Glomerular visceral epithelial cell (primary cell): ENCODE data around the gene SLC30A3.

Experiments used
- DNase-seq: peaks from one replicate; pipeline ENCODE4 v3.0.0-alpha.2; 2016; ENCODE audit errors: extremely low spot score

The SLC30A3 gene

GRCh38 chr2:27233341-27233740 lies 29.5 kb downstream of the SLC30A3 start:
- DNase-seq = no peak

- DNase-seq = no peak
These were observed 30.9 kb downstream of the SLC30A3 start for GRCh38 chr2:27231921-27232320.

GRCh38 chr2:27227501-27227900 lies 35.3 kb downstream of the SLC30A3 start:
- DNase-seq = no peak

GRCh38 chr2:27225526-27225925 lies 37.3 kb downstream of the SLC30A3 start:
- no peak for DNase-seq

- DNase-seq = no peak
These were observed 39.4 kb downstream of the SLC30A3 start for GRCh38 chr2:27223416-27223815.

- no peak for DNase-seq
These were observed 40.4 kb downstream of the SLC30A3 start for GRCh38 chr2:27222407-27222806.

- DNase-seq = no peak
These were observed 41.7 kb downstream of the SLC30A3 start for GRCh38 chr2:27221166-27221565.

- DNase-seq = no peak
These were observed 42.8 kb downstream of the SLC30A3 start for GRCh38 chr2:27220091-27220490.

GRCh38 chr2:27219091-27219490 lies 43.8 kb downstream of the SLC30A3 start:
- no peak for DNase-seq

- DNase-seq = no peak
These were observed 44.2 kb downstream of the SLC30A3 start for GRCh38 chr2:27218614-27219013.

- peak; percentile 77 for DNase-seq
These were observed 45.4 kb downstream of the SLC30A3 start, which contains the start of gene CAD for GRCh38 chr2:27217173-27218121. TSS of gene CAD (plus strand) at chr2:27217369. CDS start at chr2:27217552, 183 bp downstream.

- no peak for DNase-seq
These were observed 46.3 kb downstream of the SLC30A3 start for GRCh38 chr2:27216416-27217137.

GRCh38 chr2:27214941-27215340 lies 47.9 kb downstream of the SLC30A3 start:
- no peak for DNase-seq

- peak; percentile 32 for DNase-seq
These were observed 50.0 kb downstream of the SLC30A3 start for GRCh38 chr2:27212626-27213471.

GRCh38 chr2:27211943-27212625 lies 50.8 kb downstream of the SLC30A3 start, which contains the start of the genes ATRAID and SLC5A6:
TSS of gene ATRAID (plus strand) at chr2:27212041. CDS start at chr2:27212369, 328 bp downstream.
TSS of gene SLC5A6 (minus strand) at chr2:27212268. CDS start at chr2:27207650, 4,618 bp downstream.
- peak; percentile 84 for DNase-seq

GRCh38 chr2:27211241-27211942 lies 51.5 kb downstream of the SLC30A3 start:
- no peak for DNase-seq

GRCh38 chr2:27209621-27210401 lies 53.0 kb downstream of the SLC30A3 start:
- DNase-seq = no peak

GRCh38 chr2:27208486-27209050 lies 54.3 kb downstream of the SLC30A3 start:
- no peak for DNase-seq

- DNase-seq = no peak
These were observed 56.5 kb downstream of the SLC30A3 start for GRCh38 chr2:27206346-27206745.
